Prostate gland (tissue), 2 donors: ENCODE measurements around the gene NLRP9. TPM values are rescaled to one million over a fixed set of nuclear protein-coding genes. Genes with fewer than 3 reads are reported as not detected.
"Not testable (repeated sequence)": the region's sequence is repeated elsewhere in the genome, so short reads cannot be mapped to it uniquely, and the experiment has no call there.

Source experiments
- DNase-seq: peaks from one replicate; pipeline ENCODE4 v3.0.0-alpha.2; 2019; ENCODE audit warnings: low spot score
- H3K27ac ChIP-seq, 2 donors: fragments of 200-600 bp; sonication (generic); 2 replicates each; pipeline ENCODE4 v1.5.1; 2017 to 2019
- H3K27me3 ChIP-seq: fragments of 200-600 bp; sonication (generic); replicated peaks from 2 replicates; pipeline ENCODE4 v1.5.1; 2019; ENCODE audit not compliant: insufficient read depth
- H3K36me3 ChIP-seq, 2 donors: fragments of 200-600 bp; sonication (generic); 1 replicate in 1 of 2; 2 replicates in 1 of 2; pipeline versions ENCODE4 v1.5.1 to v1.8.1; 2017 to 2019
- H3K4me1 ChIP-seq: fragments of 200-600 bp; sonication (generic); replicated peaks from 2 replicates; pipeline ENCODE4 v1.5.1; 2019
- H3K4me3 ChIP-seq, 2 donors: fragments of 200-600 bp; sonication (generic); 2 replicates each; pipeline ENCODE4 v1.5.1; 2017 to 2019
- H3K9me3 ChIP-seq: fragments of 200-600 bp; sonication (generic); 2 replicates; pipeline ENCODE4 v1.5.1; 2017
- CTCF ChIP-seq, 4 experiments: fragments of 200-600 bp in 2 of 4; fragments of 450-650 bp in 2 of 4; sonication (generic) in 2 of 4; IDR thresholded peaks; 1 replicate in 3 of 4; 2 replicates in 1 of 4; pipeline ENCODE4 v1.5.1; 2016 to 2019; ENCODE audit warnings: antibody characterized with exemption in 4 of 4, mild to moderate bottlenecking in 2 of 4, moderate library complexity in 2 of 4
- POLR2A ChIP-seq: fragments of 450-650 bp; IDR thresholded peaks from one replicate; pipeline ENCODE4 v1.6.1; 2016; ENCODE audit warnings: antibody characterized with exemption, mild to moderate bottlenecking
- POLR2AphosphoS5 ChIP-seq: sonication (generic); formaldehyde crosslinking; IDR thresholded peaks from one replicate; pipeline ENCODE4 v1.6.1; 2017; ENCODE audit warnings: antibody characterized with exemption
- WGBS: methylation state at CpG from one replicate; pipeline ENCODE4 v1.1.5; 2018; 5-methylcytosine and 5-hydroxymethylcytosine counted together
- intact Hi-C: fragments of 100-400 bp; cut with DNase I; formaldehyde crosslinking; loops from one replicate; pipeline ENCODE4 v1.14.2; 2022
- total RNA-seq, 2 donors: library from RNA; depleted of rRNA; stranded (reverse); fragments of >200 nt; gene quantifications; one replicate each; pipeline ENCODE4 v1.1.0, GENCODE V29; 2016

NLRP9 gene
- total RNA-seq: 1 to 10 TPM in 1 of 2 donors, not detected in 1; 4.0 TPM

DNA sequence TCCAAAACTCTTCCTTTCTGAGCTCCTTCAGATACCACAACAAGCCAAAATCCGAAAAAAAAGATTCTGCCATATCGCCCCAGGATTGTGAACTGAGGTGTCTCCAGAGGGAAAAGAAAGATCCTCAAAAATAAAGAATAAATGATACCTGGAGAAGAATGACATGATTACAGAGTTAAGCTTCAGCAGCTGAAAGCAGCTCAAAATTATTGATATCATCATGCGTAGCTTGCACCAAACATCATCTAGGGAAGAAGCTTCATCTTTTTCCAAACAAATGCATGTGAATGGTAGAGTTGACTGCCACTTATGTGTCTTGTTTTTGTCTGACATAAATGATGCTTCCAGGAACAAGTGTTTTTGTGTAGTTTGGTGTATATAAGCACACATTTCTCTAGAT lies at the start of gene NLRP9:
TSS of gene NLRP9 (minus strand) at position 101 of the 400 bp plus-strand sequence. CDS start at position 73, 28 bp downstream.
- no peaks in the 10 kb centered on the region for H3K9me3 ChIP-seq
- H3K27ac ChIP-seq: no peak within 1 kb of the TSS
- H3K27me3 ChIP-seq: no peaks in the 10 kb centered on the region
- DNase-seq: no peak
- 91% methylated on average over 3 of the region's 3 CpGs for WGBS
- intact Hi-C loops: no loop called here
- H3K36me3 ChIP-seq: no peaks in the 10 kb centered on the region
- no peaks in the 10 kb centered on the region for H3K4me1 ChIP-seq
- no peak within 1 kb of the TSS for H3K4me3 ChIP-seq
- TF ChIP-seq POLR2AphosphoS5 (no peak), POLR2A (no peak), CTCF (IDR thresholded peaks at IDR 0.05) (no peak)

DNA sequence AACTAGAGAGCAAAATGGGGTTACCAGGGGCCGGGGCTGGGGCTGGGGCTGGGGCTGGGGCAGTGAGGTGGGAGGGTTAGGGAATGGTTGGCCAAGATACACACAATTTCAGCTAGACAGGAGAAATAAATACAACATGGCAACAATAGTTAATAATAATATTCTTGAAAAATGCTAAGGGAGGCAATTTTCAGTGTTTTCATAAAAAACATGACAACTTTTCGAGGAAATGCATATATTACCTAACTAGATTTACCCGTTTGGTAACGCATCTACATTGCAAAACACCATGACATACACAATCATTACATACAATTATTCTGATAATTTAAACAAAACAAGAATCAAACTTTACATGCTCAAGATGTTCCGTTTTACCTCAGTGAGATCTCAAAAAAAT lies 42.9 kb upstream of the NLRP9 start:
- TF ChIP-seq CTCF (IDR thresholded peaks at IDR 0.05): no peak
- no peak for TF ChIP-seq POLR2A
- no peak for TF ChIP-seq POLR2AphosphoS5
- DNase-seq: no peak
- no peak overlapping the region for H3K4me3 ChIP-seq
- H3K4me1 ChIP-seq: no peaks in the 10 kb centered on the region
- 83% methylated on average over 5 of the region's 5 CpGs for WGBS
- intact Hi-C loops: no loop called here
- no peaks in the 10 kb centered on the region for H3K36me3 ChIP-seq
- no peaks in the 10 kb centered on the region for H3K27me3 ChIP-seq
- H3K9me3 ChIP-seq: no peaks in the 10 kb centered on the region
- H3K27ac ChIP-seq: no peak overlapping the region

DNA sequence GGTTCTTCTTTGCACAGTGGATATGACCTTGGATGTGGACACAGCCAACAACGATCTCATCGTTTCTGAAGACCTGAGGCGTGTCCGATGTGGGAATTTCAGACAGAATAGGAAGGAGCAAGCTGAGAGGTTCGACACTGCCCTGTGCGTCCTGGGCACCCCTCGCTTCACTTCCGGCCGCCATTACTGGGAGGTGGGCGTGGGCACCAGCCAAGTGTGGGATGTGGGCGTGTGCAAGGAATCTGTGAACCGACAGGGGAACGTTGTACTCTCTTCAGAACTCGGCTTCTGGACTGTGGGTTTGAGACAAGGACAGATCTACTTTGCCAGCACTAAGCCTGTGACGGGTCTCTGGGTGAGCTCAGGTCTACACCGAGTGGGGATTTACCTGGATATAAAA lies 40.1 kb upstream of the NLRP9 start:
- intact Hi-C loops: no loop called here
- Histone ChIP-seq H3K9me3 (no peaks in the 10 kb centered on the region), H3K4me1 (no peaks in the 10 kb centered on the region), H3K27ac (no peak overlapping the region), H3K36me3 (no peaks in the 10 kb centered on the region), H3K27me3 (no peaks in the 10 kb centered on the region), H3K4me3 (no peak overlapping the region)
- no peak for DNase-seq
- 83% methylated on average over 16 of the region's 16 CpGs for WGBS
- no peak for TF ChIP-seq POLR2A
- TF ChIP-seq POLR2AphosphoS5: no peak
- TF ChIP-seq CTCF (IDR thresholded peaks at IDR 0.05): no peak

DNA sequence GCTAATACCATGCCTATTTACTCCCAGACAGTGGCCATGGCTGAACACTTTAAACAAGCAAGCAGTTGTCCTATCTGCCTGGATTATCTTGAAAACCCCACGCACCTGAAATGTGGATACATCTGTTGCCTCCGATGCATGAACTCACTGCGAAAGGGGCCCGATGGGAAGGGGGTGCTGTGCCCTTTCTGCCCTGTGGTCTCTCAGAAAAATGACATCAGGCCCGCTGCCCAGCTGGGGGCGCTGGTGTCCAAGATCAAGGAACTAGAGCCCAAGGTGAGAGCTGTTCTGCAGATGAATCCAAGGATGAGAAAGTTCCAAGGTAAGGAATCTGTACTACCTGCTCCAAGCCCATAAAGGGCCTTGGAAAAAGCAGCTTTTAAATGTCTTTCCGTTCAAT lies 39.3 kb upstream of the NLRP9 start:
- no peak overlapping the region for H3K27ac ChIP-seq
- no peaks in the 10 kb centered on the region for H3K27me3 ChIP-seq
- H3K4me1 ChIP-seq: no peaks in the 10 kb centered on the region
- TF ChIP-seq POLR2AphosphoS5: no peak
- no peak for TF ChIP-seq CTCF (IDR thresholded peaks at IDR 0.05)
- TF ChIP-seq POLR2A: no peak
- H3K36me3 ChIP-seq: no peaks in the 10 kb centered on the region
- no peak overlapping the region for H3K4me3 ChIP-seq
- no peaks in the 10 kb centered on the region for H3K9me3 ChIP-seq
- 29% methylated on average over 7 of the region's 7 CpGs for WGBS
- DNase-seq: no peak
- intact Hi-C loops: no loop called here

- H3K9me3 ChIP-seq, H3K4me3 ChIP-seq, H3K4me1 ChIP-seq, H3K36me3 ChIP-seq, H3K27me3 ChIP-seq, DNase-seq, intact Hi-C loops, H3K27ac ChIP-seq: not testable (repeated sequence)
- 29% methylated on average over 2 of the region's 3 CpGs for WGBS
These were observed 31.4 kb upstream of the NLRP9 start for GRCh38 chr19:55769632-55770031.

DNA sequence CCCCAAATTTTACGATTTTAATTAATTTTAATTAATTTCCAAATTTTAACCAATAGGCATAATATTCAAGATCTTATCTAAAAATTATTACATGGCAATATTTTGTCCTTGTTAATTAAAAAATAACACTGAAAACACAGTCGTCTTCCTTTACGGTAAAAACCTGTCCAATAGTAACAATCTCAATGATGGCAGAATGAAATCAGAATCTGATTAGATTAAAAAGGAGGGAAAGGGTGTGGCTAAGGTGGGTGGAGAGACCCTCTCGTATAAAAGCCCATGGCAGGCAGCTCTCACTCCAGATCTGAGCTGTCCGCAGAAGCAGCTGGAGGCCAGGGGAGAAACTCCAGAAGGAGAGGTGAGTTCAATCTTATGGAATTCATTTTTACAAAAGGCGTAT lies 30.6 kb upstream of the NLRP9 start, which contains the start of gene RFPL4AL1:
TSS of gene RFPL4AL1 (plus strand) at position 301 of the 400 bp plus-strand sequence. CDS start 2,687 bp downstream, outside the sequence.
- intact Hi-C loops, DNase-seq, H3K27ac ChIP-seq, H3K9me3 ChIP-seq, H3K4me3 ChIP-seq, H3K36me3 ChIP-seq, H3K4me1 ChIP-seq, H3K27me3 ChIP-seq: not testable (repeated sequence)
- 80% methylated on average over 6 of the region's 6 CpGs for WGBS
